Transverse colon (tissue), 4 donors: ENCODE results near the gene CDC20B. TPM values are rescaled to one million over a fixed set of nuclear protein-coding genes. Genes with fewer than 3 reads are reported as not detected.
A peak's percentile ranks its signal among the peaks of the same experiment; 100 is the strongest.
"Not testable (repeated sequence)": the region's sequence is repeated elsewhere in the genome, so short reads cannot be mapped to it uniquely, and the experiment has no call there.

Experiments used
- DNase-seq: peaks from one replicate; pipeline ENCODE4 v3.0.0-alpha.2; 2019
- H3K27ac ChIP-seq, 4 donors: fragments of 200-600 bp; sonication (generic); 2 replicates each; pipeline ENCODE4 v1.5.1; 2016 to 2018; ENCODE audit warnings: inconsistent platforms in 4 of 4
- H3K27me3 ChIP-seq: fragments of 200-600 bp; sonication (generic); 2 replicates; pipeline ENCODE4 v1.5.1; 2017; ENCODE audit warnings: inconsistent platforms
- H3K36me3 ChIP-seq, 4 donors: fragments of 200-600 bp; sonication (generic); 2 replicates each; pipeline ENCODE4 v1.5.1; 2017 to 2019; ENCODE audit warnings: inconsistent platforms in 4 of 4
- H3K4me1 ChIP-seq, 4 donors: fragments of 200-600 bp; sonication (generic); 2 replicates each; pipeline ENCODE4 v1.5.1; 2017 to 2020; ENCODE audit warnings: inconsistent platforms in 4 of 4
- H3K4me3 ChIP-seq, 4 donors: fragments of 200-600 bp; sonication (generic); 1 replicate in 1 of 4; 2 replicates in 3 of 4; pipeline versions ENCODE4 v1.5.1 to v1.6.1; 2017 to 2019; ENCODE audit warnings: inconsistent platforms in 4 of 4
- H3K9me3 ChIP-seq, 2 donors: fragments of 200-600 bp; sonication (generic); 2 replicates each; pipeline ENCODE4 v1.5.1; 2017 to 2019; ENCODE audit warnings: inconsistent platforms in 2 of 2
- EP300 ChIP-seq: sonication (generic); formaldehyde crosslinking; IDR thresholded peaks from one replicate; pipeline ENCODE4 v1.6.1; 2017; ENCODE audit warnings: antibody characterized with exemption, low read depth
- POLR2A ChIP-seq: fragments of 450-650 bp; IDR thresholded peaks from one replicate; pipeline ENCODE4 v1.6.1; 2016; ENCODE audit warnings: antibody characterized with exemption, mild to moderate bottlenecking, moderate library complexity
- POLR2AphosphoS5 ChIP-seq, 3 donors: sonication (generic); formaldehyde crosslinking; IDR thresholded peaks; one replicate each; pipeline ENCODE4 v1.6.1; 2016; ENCODE audit warnings: antibody characterized with exemption in 3 of 3
- WGBS, 2 donors: methylation state at CpG; one replicate each; pipeline ENCODE4 v1.1.5; 2018; ENCODE audit warnings: low coverage in 1 of 2; 5-methylcytosine and 5-hydroxymethylcytosine counted together
- in situ Hi-C, 4 donors: fragments of 200-750 bp; cut with MboI; loops; one replicate each; pipeline versions ENCODE4 v1.15.0 to v1.15.1; 2017; ENCODE audit warnings: low sequenced_read_pairs in 3 of 4, low pct_ligation_motif_present in 1 of 4, low pct_unique_long_range_greater_than_20kb in 1 of 4
- intact Hi-C: fragments of 100-400 bp; cut with DNase I; formaldehyde crosslinking; loops from one replicate; pipeline ENCODE4 v1.15.1; 2023; ENCODE audit warnings: low total_unique reads
- total RNA-seq, 4 donors: library from RNA; depleted of rRNA; stranded (reverse); fragments of >200 nt; gene quantifications; one replicate each; pipeline ENCODE4 v1.1.0, GENCODE V29; 2016
- TF ChIP-seq, protein P1 (sequence below), 5 experiments: fragments of 200-600 bp in 3 of 5; fragments of 450-650 bp in 2 of 5; sonication (generic) in 3 of 5; IDR thresholded peaks; 1 replicate in 2 of 5; 2 replicates in 3 of 5; pipeline ENCODE4 v1.5.1; 2016 to 2017; ENCODE audit warnings: antibody characterized with exemption in 5 of 5, inconsistent platforms in 3 of 5, mild to moderate bottlenecking in 2 of 5, moderate library complexity in 1 of 5

CDC20B gene
- total RNA-seq, 4 donors from 2014 or later = not detected

DNA sequence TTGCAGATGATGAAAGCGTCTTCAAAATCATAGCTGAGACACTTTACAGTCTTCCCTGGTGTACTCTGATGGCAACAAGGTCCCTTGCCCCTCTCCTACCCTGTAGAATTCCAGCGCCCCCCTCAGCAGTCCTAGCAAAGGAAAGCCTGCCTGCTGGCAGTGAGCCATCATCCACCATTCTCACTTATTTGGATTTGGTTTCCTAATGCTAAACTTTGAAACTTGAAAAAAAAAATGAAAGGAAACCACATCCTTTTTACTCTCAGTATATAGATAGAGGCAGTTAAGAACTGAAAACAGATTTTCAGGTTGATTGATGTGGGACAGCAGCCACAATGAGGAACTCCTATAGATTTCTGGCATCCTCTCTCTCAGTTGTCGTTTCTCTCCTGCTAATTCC, 70.6 kb downstream of the CDC20B start, which contains the start of gene GZMA:
GZMA (plus strand) TSS at position 299 of the 400 bp plus-strand sequence; CDS start at position 336, 37 bp downstream.
- intact Hi-C loops = loop anchor here (5.0 kb wide), 2 partner anchors 45 to 860 kb away; no protein-coding TSS in a partner anchor
- no peak for TF ChIP-seq POLR2A
- TF ChIP-seq, protein P1, sequence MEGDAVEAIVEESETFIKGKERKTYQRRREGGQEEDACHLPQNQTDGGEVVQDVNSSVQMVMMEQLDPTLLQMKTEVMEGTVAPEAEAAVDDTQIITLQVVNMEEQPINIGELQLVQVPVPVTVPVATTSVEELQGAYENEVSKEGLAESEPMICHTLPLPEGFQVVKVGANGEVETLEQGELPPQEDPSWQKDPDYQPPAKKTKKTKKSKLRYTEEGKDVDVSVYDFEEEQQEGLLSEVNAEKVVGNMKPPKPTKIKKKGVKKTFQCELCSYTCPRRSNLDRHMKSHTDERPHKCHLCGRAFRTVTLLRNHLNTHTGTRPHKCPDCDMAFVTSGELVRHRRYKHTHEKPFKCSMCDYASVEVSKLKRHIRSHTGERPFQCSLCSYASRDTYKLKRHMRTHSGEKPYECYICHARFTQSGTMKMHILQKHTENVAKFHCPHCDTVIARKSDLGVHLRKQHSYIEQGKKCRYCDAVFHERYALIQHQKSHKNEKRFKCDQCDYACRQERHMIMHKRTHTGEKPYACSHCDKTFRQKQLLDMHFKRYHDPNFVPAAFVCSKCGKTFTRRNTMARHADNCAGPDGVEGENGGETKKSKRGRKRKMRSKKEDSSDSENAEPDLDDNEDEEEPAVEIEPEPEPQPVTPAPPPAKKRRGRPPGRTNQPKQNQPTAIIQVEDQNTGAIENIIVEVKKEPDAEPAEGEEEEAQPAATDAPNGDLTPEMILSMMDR (IDR thresholded peaks at IDR 0.05) = no peak
- Histone ChIP-seq H3K27ac (peak within 1 kb of the TSS in 3 of 4 donors; percentile 34 to 41 (median 38)), H3K27me3 (no peaks in the 10 kb centered on the region), H3K4me1 (no peaks in the 10 kb centered on the region), H3K4me3 (peak within 1 kb of the TSS in 1 of 4 donors; percentile 13), H3K9me3 (no peaks in the 10 kb centered on the region), H3K36me3 (no peaks in the 10 kb centered on the region)
- in situ Hi-C loops = no loop called here
- 57 to 63% methylated on average over 2 to 3 of the region's 3 CpGs for WGBS, 2 donors
- DNase-seq = no peak

DNA sequence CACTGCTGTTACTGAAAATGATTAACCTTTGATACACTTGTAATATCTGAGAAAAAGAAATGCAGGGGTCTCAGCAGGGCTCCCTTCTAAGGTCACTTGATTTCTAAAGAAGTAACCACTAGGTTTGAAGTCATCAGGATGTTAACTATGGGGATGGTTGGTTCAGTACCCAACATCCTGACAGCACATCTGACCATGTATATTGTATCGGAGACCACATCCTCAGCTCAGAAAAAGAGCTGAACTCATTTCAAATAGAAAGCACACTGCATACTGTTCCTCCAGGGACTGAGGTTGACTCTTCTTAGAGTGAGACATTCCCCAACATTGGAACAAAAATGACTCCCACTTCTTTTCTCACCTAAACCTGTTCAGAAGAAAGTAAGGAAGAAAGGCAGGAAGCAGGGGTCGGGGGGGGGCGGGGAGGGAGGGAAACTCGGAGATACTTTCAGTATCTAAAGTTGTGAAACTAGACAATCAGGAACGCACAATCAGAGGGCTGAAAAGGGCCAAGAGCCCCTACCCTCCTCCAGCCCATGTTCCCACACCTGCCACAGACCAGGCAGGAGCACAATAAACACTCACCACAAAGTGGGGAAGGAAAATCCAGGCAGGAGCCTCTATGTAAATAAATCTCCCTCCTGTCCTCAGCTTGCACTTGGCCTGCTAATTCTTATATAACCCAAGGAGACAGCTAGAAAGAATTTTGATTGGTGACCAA, 71.3 kb downstream of the CDC20B start:
- Histone ChIP-seq H3K4me1 (no peaks in the 10 kb centered on the region), H3K4me3 (no peak overlapping the region), H3K9me3 (no peaks in the 10 kb centered on the region), H3K27me3 (no peaks in the 10 kb centered on the region), H3K36me3 (no peaks in the 10 kb centered on the region), H3K27ac (peak overlapping the region in 3 of 4 donors; percentile 34 to 41 (median 38))
- no peak for DNase-seq
- WGBS, 2 donors = 57 to 100% methylated on average over 1 to 5 of the region's 5 CpGs
- intact Hi-C loops (loop anchor here (5.0 kb wide), 2 partner anchors 44 to 861 kb away; no protein-coding TSS in a partner anchor), in situ Hi-C loops (no loop called here)
- no peak for TF ChIP-seq EP300
- TF ChIP-seq POLR2AphosphoS5 (IDR thresholded peaks at IDR 0.05) = no peak
- TF ChIP-seq POLR2A = no peak
- TF ChIP-seq, protein P1 (IDR thresholded peaks at IDR 0.05) = no peak

DNA sequence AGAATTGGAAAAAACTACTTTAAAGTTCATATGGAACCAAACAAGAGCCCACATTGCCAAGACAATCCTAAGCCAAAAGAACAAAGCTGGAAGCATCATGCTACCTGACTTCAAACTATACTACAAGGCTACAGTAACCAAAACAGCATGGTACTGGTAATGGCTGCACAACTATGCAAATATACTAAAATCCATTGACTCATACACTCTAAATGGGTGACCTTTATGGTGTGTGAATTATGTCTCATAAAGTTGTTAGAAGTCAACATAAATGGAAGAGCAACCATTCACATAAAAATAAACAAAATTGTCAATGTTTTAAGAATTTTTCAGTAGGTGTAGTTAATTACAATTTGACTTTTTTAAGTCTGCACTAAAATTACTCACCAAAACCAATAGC, 71.8 kb downstream of the CDC20B start:
- intact Hi-C loops = loop anchor here (5.0 kb wide), 2 partner anchors 44 to 861 kb away; no protein-coding TSS in a partner anchor

DNA sequence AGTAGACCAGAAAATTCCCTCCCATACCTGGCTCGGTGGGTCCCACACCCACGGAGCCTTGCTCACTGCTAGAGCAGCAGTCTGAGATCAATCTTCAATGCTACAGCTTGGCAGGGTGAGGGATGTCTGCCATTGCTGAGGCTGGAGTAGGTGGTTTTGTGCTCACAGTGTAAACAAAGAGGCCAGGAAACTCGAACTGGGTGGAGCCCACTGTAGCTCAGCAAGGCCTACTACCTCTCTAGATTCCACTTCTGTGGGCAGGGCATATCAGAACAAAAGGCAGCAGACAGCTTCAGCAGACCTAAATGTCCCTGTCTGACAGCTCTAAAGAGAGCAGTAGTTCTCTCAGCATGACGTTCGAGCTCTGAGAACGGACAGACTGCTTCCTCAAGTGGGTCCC, 76.1 kb downstream of the CDC20B start:
- in situ Hi-C loops (no loop called here), intact Hi-C loops (no loop called here)
- 71% methylated on average over 6 of the region's 6 CpGs; no CpG with 5 or more reads in 1 of the 2 donors for WGBS, 2 donors
- H3K27me3 ChIP-seq = no peaks in the 10 kb centered on the region
- no peaks in the 10 kb centered on the region for H3K36me3 ChIP-seq
- TF ChIP-seq POLR2AphosphoS5 (IDR thresholded peaks at IDR 0.05) (no peak), POLR2A (no peak), EP300 (no peak)
- TF ChIP-seq, protein P1 (IDR thresholded peaks at IDR 0.05) = no peak
- H3K27ac ChIP-seq = no peak overlapping the region
- no peak overlapping the region for H3K4me3 ChIP-seq
- DNase-seq = peak; percentile 11
- no peaks in the 10 kb centered on the region for H3K9me3 ChIP-seq
- no peaks in the 10 kb centered on the region for H3K4me1 ChIP-seq

More for the DNA sequence above, 71.8 kb downstream of the CDC20B start:
- DNase-seq, in situ Hi-C loops, H3K4me1 ChIP-seq, H3K9me3 ChIP-seq, H3K36me3 ChIP-seq, H3K27me3 ChIP-seq, H3K4me3 ChIP-seq, H3K27ac ChIP-seq: not testable (repeated sequence)
